Superior temporal gyrus (tissue), 1 donor: ENCODE results near the gene NAE1.
"Not testable (repeated sequence)": the region's sequence is repeated elsewhere in the genome, so short reads cannot be mapped to it uniquely, and the experiment has no call there.

Experiments
- DNase-seq: peaks from one replicate; pipeline ENCODE4 v3.0.0-alpha.2; 2016; ENCODE audit errors: extremely low spot score

NAE1 gene

GRCh38 chr16:66802159-66802558, 28.6 kb downstream of the NAE1 start:
- no peak for DNase-seq

DNA sequence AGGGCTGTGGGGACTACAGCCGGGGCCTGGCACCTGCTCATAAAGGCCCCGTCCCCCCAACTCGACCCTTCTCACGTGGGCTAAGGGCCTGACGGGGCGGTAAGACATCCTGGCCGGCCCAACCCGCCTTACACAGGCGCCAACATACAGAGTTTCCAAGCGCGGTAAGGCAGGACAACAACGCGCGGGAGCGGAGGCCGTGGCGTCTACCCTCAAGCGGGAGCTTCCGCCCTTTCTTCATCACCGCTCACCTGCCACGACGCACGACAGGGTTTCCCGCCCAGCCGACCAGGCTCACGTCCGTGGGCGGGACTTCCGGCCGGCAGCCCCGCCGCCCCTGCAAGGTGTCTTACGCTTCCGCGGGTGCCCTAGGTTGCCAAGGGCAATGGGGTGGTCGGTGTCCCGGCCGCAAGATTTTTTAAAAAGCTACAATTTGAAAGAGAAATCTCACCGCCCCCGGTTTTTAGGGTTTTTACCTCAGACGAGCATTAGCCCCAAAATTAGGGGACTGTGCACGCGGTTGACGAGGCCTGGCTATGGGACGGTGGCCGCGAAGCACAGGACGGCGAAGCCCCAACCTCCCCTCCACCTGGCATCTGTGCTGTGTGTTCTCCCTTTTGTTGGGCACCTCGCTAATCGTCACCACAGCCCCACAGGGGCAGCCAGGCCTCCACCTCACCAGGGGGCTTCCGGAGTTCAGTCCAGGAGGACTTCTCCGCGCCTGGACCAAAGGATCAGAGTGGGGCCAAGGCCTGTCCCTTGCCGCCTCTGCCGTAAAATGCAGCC, 29.3 kb downstream of the NAE1 start, which contains the start of gene TERB1:
Gene TERB1, minus strand, starts transcription at position 265 of the 786 bp plus-strand sequence. CDS start 4,786 bp downstream, outside the sequence.
- no peak for DNase-seq

GRCh38 chr16:66800856-66801255, 29.9 kb downstream of the NAE1 start:
- no peak for DNase-seq

DNA sequence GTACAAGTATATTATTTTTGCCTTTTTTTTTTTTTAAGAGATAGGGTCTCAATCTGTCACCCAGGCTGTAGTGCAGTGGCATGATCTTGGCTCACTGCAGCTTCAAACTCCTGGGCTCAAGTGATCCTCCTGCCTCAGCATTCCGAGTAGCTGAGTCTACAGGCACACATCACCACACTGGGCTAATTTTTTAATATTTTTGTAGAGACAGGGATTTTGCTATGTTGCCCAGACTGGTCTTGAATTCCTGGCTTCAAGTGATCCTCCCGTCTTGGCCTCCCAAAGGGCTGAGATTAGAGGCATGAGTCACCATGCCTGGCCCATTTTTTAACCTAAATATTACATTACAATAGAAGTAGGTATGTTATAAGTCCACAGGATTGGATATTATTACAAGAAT, 32.6 kb downstream of the NAE1 start:
- no peak for DNase-seq

DNA sequence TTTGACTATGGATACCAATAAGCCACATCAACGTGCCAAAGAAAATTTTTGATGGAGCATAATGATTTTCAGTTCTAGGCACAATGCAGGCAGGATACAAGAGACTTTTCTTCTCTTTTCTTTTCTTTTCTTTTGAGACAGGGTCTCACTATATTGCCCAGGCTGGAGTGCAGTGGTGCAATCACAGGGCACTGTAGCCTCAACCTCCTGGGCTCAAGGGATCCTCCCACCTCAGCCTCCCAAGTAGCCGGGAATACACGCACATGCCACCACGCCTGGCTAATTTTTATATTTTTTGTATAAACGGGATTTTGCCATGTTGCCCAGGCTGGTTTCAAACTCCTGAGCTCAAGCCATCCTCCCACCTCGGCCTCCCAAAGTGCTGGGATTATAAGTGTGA, 36.8 kb downstream of the NAE1 start:
- DNase-seq, result not testable (repeated sequence)

- DNase-seq, result no peak
Observed at GRCh38 chr16:66790130-66790733, 40.5 kb downstream of the NAE1 start.

- no peak for DNase-seq
Observed at GRCh38 chr16:66787427-66787826, 43.3 kb downstream of the NAE1 start.

- no peak for DNase-seq
Observed at GRCh38 chr16:66786551-66786950, 44.2 kb downstream of the NAE1 start.

- DNase-seq, result no peak
Observed at GRCh38 chr16:66776457-66776856, 54.3 kb downstream of the NAE1 start.

DNA sequence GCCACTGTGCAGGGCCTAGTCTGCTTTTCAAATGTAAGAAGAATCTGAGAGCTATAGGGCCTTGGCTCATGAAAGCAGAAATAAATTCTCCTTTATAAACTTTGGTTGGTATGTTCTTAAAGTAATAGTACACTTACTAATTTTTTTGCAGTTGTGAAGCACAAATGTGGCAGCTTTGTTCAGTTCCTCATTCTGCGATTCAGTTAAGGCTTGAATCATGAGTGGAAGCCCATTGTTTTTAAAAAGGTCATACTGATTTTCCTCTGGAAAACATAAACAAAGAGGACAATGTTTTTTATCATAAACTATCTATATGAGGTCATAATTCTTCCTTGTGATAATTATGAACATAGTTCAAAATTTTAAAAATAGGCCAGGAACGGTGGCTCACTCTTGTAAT, 55.8 kb downstream of the NAE1 start:
- DNase-seq, result no peak

- no peak for DNase-seq
Observed at GRCh38 chr16:66758086-66758485, 72.7 kb downstream of the NAE1 start.

- DNase-seq, result no peak
Observed at GRCh38 chr16:66754819-66755218, 76.0 kb downstream of the NAE1 start.

- DNase-seq, result no peak
Observed at GRCh38 chr16:66754211-66754610, 76.6 kb downstream of the NAE1 start.

DNA sequence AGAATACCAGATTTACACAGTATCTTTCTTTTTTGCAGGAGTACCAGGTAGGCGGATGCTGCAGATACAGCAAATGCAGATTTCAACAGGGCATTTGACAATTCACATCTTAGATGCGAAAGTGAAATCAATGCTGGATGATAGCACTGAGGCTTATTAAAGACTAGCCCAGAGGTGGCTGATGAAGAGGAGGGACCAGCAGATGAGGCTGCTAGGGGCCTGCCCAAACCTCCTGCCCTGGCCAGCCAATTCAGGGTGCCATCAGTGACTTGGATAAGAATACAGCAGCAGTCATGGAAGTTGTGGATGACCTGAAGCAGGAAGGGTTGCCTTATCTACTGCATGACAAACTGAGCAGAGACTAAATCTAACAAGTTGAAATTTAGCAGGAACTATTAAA, 77.8 kb downstream of the NAE1 start:
- no peak for DNase-seq
